Measurements from ENCODE around the gene ISX. TPM values are rescaled to one million over a fixed set of nuclear protein-coding genes. Genes with fewer than 3 reads are reported as not detected.
"Not testable (repeated sequence)": the region's sequence is repeated elsewhere in the genome, so short reads cannot be mapped to it uniquely, and the experiment has no call there.

The ISX gene
- not detected for total RNA-seq

GRCh38 chr22:35065796-35066218 is at the start of gene ISX:
ISX (plus strand) TSS chr22:35066158; CDS start chr22:35067088, 930 bp downstream.
- H3K4me1 Mint-ChIP-seq, result peaks cover 4% of the 10 kb centered on the region
- POLR2A ChIA-PET, result no interaction called here
- H3K27me3 Mint-ChIP-seq, result no peaks in the 10 kb centered on the region
- H3K27ac Mint-ChIP-seq, result no peak within 1 kb of the TSS
- DNase-seq, result no peak
- CTCF ChIA-PET, result no interaction called here
- no peak within 1 kb of the TSS for H3K4me3 Mint-ChIP-seq
- H3K9me3 Mint-ChIP-seq, result no peaks in the 10 kb centered on the region
- H3K36me3 Mint-ChIP-seq (ENCODE audit: low read depth), result no peaks in the 10 kb centered on the region

GRCh38 chr22:35016909-35017308 is 49.0 kb upstream of the ISX start:
- ChIA-PET POLR2A (no interaction called here), CTCF (interaction anchor here (0.6 to 1.6 kb wide), 2 partner anchors 17 to 215 kb away, joined by 3 to 4 read pairs; no protein-coding TSS in a partner anchor)
- Mint-ChIP-seq H3K27ac (no peak overlapping the region), H3K9me3 (no peaks in the 10 kb centered on the region), H3K4me3 (no peak overlapping the region), H3K27me3 (no peaks in the 10 kb centered on the region), H3K4me1 (no peaks in the 10 kb centered on the region), H3K36me3 (ENCODE audit: low read depth) (no peaks in the 10 kb centered on the region)
- no peak for DNase-seq

- Mint-ChIP-seq H3K9me3 (no peaks in the 10 kb centered on the region), H3K27me3 (no peaks in the 10 kb centered on the region), H3K27ac (no peak overlapping the region), H3K36me3 (ENCODE audit: low read depth) (no peaks in the 10 kb centered on the region), H3K4me3 (no peak overlapping the region), H3K4me1 (no peaks in the 10 kb centered on the region)
- ChIA-PET POLR2A (no interaction called here), CTCF (no interaction called here)
- no peak for DNase-seq
Observed at GRCh38 chr22:35018995-35019394, 47.0 kb upstream of the ISX start.

GRCh38 chr22:35020517-35020916 is 45.4 kb upstream of the ISX start:
- DNase-seq, result no peak
- ChIA-PET POLR2A (no interaction called here), CTCF (no interaction called here)
- no peaks in the 10 kb centered on the region for H3K9me3 Mint-ChIP-seq
- H3K36me3 Mint-ChIP-seq (ENCODE audit: low read depth), result no peaks in the 10 kb centered on the region
- H3K4me1 Mint-ChIP-seq, result no peaks in the 10 kb centered on the region
- no peak overlapping the region for H3K27ac Mint-ChIP-seq
- no peaks in the 10 kb centered on the region for H3K27me3 Mint-ChIP-seq
- no peak overlapping the region for H3K4me3 Mint-ChIP-seq

- ChIA-PET CTCF (no interaction called here), POLR2A (no interaction called here)
- H3K4me3 Mint-ChIP-seq, result no peak overlapping the region
Observed at GRCh38 chr22:35021161-35021560, 44.8 kb upstream of the ISX start.

GRCh38 chr22:35022291-35022690 is 43.7 kb upstream of the ISX start:
- H3K27ac Mint-ChIP-seq, result no peak overlapping the region

More at GRCh38 chr22:35021161-35021560, 44.8 kb upstream of the ISX start:
- Mint-ChIP-seq H3K27ac (no peak overlapping the region), H3K9me3 (no peaks in the 10 kb centered on the region), H3K36me3 (ENCODE audit: low read depth) (no peaks in the 10 kb centered on the region), H3K4me1 (no peaks in the 10 kb centered on the region), H3K27me3 (no peaks in the 10 kb centered on the region)
- no peak for DNase-seq

GRCh38 chr22:35023692-35024363 is 42.1 kb upstream of the ISX start:
- H3K27me3 Mint-ChIP-seq, result peaks cover 11% of the 10 kb centered on the region
- H3K4me1 Mint-ChIP-seq, result no peaks in the 10 kb centered on the region
- H3K4me3 Mint-ChIP-seq, result no peak overlapping the region
- ChIA-PET CTCF (interaction anchor here (0.7 to 1.6 kb wide), 6 partner anchors 9 to 734 kb away, joined by 3 to 10 read pairs (median 4); no protein-coding TSS in a partner anchor), POLR2A (no interaction called here)
- H3K36me3 Mint-ChIP-seq (ENCODE audit: low read depth), result no peaks in the 10 kb centered on the region
- H3K27ac Mint-ChIP-seq, result no peak overlapping the region
- DNase-seq, result peak; percentile 61
- H3K9me3 Mint-ChIP-seq, result no peaks in the 10 kb centered on the region

More at GRCh38 chr22:35022291-35022690, 43.7 kb upstream of the ISX start:
- Mint-ChIP-seq H3K36me3 (ENCODE audit: low read depth) (no peaks in the 10 kb centered on the region), H3K4me1 (no peaks in the 10 kb centered on the region), H3K4me3 (no peak overlapping the region), H3K27me3 (peaks cover 5% of the 10 kb centered on the region), H3K9me3 (no peaks in the 10 kb centered on the region)
- ChIA-PET CTCF (no interaction called here), POLR2A (no interaction called here)
- DNase-seq, result no peak

- no peaks in the 10 kb centered on the region for H3K9me3 Mint-ChIP-seq
- no peak overlapping the region for H3K4me3 Mint-ChIP-seq
- DNase-seq, result no peak
- POLR2A ChIA-PET, result no interaction called here
- CTCF ChIA-PET, result interaction anchor here (0.7 to 1.6 kb wide), 4 partner anchors 9 to 733 kb away, joined by 3 to 10 read pairs (median 4); no protein-coding TSS in a partner anchor
- no peaks in the 10 kb centered on the region for H3K4me1 Mint-ChIP-seq
- H3K27ac Mint-ChIP-seq, result no peak overlapping the region
- no peaks in the 10 kb centered on the region for H3K36me3 Mint-ChIP-seq (ENCODE audit: low read depth)
- H3K27me3 Mint-ChIP-seq, result peaks cover 11% of the 10 kb centered on the region
Observed at GRCh38 chr22:35024364-35024692, 41.6 kb upstream of the ISX start.

- CTCF ChIA-PET; H3K4me3 Mint-ChIP-seq; H3K4me1 Mint-ChIP-seq; POLR2A ChIA-PET; DNase-seq; H3K27ac Mint-ChIP-seq; H3K36me3 Mint-ChIP-seq (ENCODE audit: low read depth); H3K9me3 Mint-ChIP-seq: not testable (repeated sequence)
- peaks cover 15% of the 10 kb centered on the region for H3K27me3 Mint-ChIP-seq
Observed at GRCh38 chr22:35030112-35030511, 35.8 kb upstream of the ISX start.

- no peaks in the 10 kb centered on the region for H3K4me1 Mint-ChIP-seq
- no peak overlapping the region for H3K27ac Mint-ChIP-seq
- ChIA-PET POLR2A (no interaction called here), CTCF (no interaction called here)
- H3K36me3 Mint-ChIP-seq (ENCODE audit: low read depth), result no peaks in the 10 kb centered on the region
- peaks cover 10% of the 10 kb centered on the region for H3K27me3 Mint-ChIP-seq
- no peak for DNase-seq
- H3K4me3 Mint-ChIP-seq, result no peak overlapping the region
- no peaks in the 10 kb centered on the region for H3K9me3 Mint-ChIP-seq
Observed at GRCh38 chr22:35032571-35032970, 33.4 kb upstream of the ISX start.

- ChIA-PET POLR2A (no interaction called here), CTCF (interaction anchor here (1.2 kb wide), 1 partner anchor 16 kb away, joined by 4 read pairs; no protein-coding TSS in a partner anchor)
Observed at GRCh38 chr22:35033635-35034296, 32.2 kb upstream of the ISX start.

GRCh38 chr22:35034963-35035362 is 31.0 kb upstream of the ISX start:
- DNase-seq, result no peak
- no peak overlapping the region for H3K4me3 Mint-ChIP-seq
- CTCF ChIA-PET, result interaction anchor here (1.2 kb wide), 1 partner anchor 18 kb away, joined by 4 read pairs; no protein-coding TSS in a partner anchor
- no peak overlapping the region for H3K27ac Mint-ChIP-seq
- H3K9me3 Mint-ChIP-seq, result no peaks in the 10 kb centered on the region
- POLR2A ChIA-PET, result no interaction called here
- H3K36me3 Mint-ChIP-seq (ENCODE audit: low read depth), result no peaks in the 10 kb centered on the region
- H3K4me1 Mint-ChIP-seq, result no peaks in the 10 kb centered on the region
- peaks cover 4% of the 10 kb centered on the region for H3K27me3 Mint-ChIP-seq

More at GRCh38 chr22:35033635-35034296, 32.2 kb upstream of the ISX start:
- H3K27me3 Mint-ChIP-seq, result peaks cover 4% of the 10 kb centered on the region
- no peaks in the 10 kb centered on the region for H3K36me3 Mint-ChIP-seq (ENCODE audit: low read depth)
- H3K9me3 Mint-ChIP-seq, result no peaks in the 10 kb centered on the region
- DNase-seq, result no peak
- H3K27ac Mint-ChIP-seq, result no peak overlapping the region
- H3K4me3 Mint-ChIP-seq, result no peak overlapping the region
- no peaks in the 10 kb centered on the region for H3K4me1 Mint-ChIP-seq

GRCh38 chr22:35037089-35037488 is 28.9 kb upstream of the ISX start:
- no peak overlapping the region for H3K27ac Mint-ChIP-seq
- ChIA-PET POLR2A (no interaction called here), CTCF (no interaction called here)
- no peaks in the 10 kb centered on the region for H3K4me1 Mint-ChIP-seq
- H3K27me3 Mint-ChIP-seq, result no peaks in the 10 kb centered on the region
- H3K9me3 Mint-ChIP-seq, result no peaks in the 10 kb centered on the region
- H3K4me3 Mint-ChIP-seq, result no peak overlapping the region
- no peak for DNase-seq
- no peaks in the 10 kb centered on the region for H3K36me3 Mint-ChIP-seq (ENCODE audit: low read depth)

GRCh38 chr22:35039625-35040024 is 26.3 kb upstream of the ISX start:
- Mint-ChIP-seq H3K9me3 (no peaks in the 10 kb centered on the region), H3K27me3 (no peaks in the 10 kb centered on the region), H3K4me1 (no peaks in the 10 kb centered on the region), H3K4me3 (no peak overlapping the region), H3K36me3 (ENCODE audit: low read depth) (no peaks in the 10 kb centered on the region), H3K27ac (no peak overlapping the region)
- POLR2A ChIA-PET, result no interaction called here
- CTCF ChIA-PET, result no interaction called here
- no peak for DNase-seq
